Measurements from ENCODE around the gene HOXD10.

HOXD10 gene

DNA sequence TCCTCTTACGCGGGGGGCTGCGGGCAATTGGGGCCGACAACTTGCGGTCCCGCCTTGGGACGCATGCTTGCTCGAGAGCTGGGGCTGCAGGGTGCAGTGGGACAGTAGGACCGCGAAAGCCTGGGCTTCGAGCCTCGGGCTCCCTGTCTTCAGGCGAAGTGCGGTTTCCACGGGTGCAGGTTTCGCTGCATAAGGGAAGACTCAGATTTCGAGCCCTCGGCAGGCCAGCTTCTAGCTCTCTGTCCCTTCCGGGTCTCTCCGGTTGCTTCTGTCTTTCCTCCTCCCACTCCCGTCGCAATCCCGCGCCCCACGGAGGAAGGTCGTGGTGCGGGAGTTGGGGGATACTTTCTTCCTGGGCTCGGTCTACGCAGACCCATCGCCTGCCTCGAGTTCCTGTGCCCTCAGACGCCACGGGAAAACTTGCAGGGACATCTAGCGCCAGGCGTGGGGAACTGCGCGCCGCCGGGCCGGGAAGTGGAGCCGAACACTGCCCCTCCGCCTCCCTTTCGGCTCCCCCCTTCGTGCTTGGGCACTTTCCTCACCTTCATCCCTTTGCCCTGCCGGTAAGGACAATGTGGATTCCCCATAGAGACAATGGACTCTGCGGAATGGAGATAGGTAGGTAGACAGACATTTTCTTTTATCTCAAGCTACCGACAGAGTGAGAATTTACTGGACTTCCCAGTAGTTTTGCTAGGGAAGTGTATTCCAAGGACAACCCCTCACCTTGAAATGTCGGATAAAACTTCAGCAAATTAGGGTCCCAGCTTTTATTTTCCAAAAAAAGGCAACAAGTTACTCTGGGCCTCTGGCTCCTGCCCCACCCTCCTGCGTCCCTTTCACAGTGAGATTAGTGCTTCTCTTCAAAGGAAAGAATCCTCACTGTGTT, 28.3 kb upstream of the HOXD10 start:
- peak overlapping the region; percentile 53 for H3K4me3 Mint-ChIP-seq
- ATAC-seq (ENCODE audit: low read depth) = no peak
- H3K36me3 Mint-ChIP-seq = no peaks in the 10 kb centered on the region
- H3K9me3 Mint-ChIP-seq = peaks cover 1% of the 10 kb centered on the region
- peaks cover 40% of the 10 kb centered on the region for H3K27me3 Mint-ChIP-seq
- no peak overlapping the region for H3K27ac Mint-ChIP-seq
- H3K4me1 Mint-ChIP-seq = peaks cover 3% of the 10 kb centered on the region
- DNase-seq (ENCODE audit: low spot score in 2 of 2) = no peak

DNA sequence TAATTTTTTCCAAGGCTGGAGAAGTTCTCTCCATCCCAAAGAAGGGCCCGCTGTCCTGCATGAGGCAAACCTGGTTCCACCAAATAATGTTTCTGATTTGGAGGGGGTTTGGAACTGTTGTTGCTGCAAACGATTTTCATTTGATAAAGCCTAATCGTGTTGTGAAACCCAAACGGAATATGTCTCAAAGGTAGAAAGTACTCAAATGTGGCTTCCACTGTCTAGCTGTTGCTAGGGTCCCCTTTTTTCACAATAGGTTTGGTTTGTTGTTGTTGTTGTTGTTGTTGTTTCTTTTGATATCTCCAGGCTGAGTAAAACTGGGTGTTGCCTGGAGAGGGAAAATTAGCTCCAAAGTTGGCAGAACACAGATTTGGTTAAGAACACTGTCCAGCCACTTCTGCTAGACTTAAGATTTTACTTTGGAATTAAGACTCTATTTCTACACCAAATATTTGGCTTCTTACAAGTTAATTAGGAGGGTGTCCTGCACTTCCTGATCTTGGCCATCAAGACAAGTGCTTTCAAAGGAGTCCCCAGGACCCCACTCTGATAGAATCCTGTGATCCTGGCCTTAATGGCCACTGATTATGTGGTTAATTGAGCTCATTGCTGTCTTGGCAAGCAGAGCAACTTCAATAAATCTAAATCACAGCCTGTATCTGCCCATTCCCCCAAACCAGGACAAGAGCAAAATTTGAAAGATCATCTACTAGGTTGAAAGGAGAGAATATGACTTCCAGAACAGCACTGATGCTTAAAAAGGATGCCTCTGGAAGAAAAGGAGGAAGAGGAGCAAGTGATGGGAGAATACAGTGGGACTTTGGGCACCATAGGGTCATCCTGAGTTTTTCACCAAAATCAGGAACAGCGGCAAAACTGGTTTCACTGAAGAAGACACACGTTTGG, 27.4 kb upstream of the HOXD10 start:
- Mint-ChIP-seq H3K4me1 (peaks cover 3% of the 10 kb centered on the region), H3K4me3 (no peak overlapping the region), H3K9me3 (peaks cover 4% of the 10 kb centered on the region), H3K27me3 (peaks cover 44% of the 10 kb centered on the region), H3K27ac (no peak overlapping the region), H3K36me3 (no peaks in the 10 kb centered on the region)
- ATAC-seq (ENCODE audit: low read depth) (no peak), DNase-seq (ENCODE audit: low spot score in 2 of 2) (no peak)

DNA sequence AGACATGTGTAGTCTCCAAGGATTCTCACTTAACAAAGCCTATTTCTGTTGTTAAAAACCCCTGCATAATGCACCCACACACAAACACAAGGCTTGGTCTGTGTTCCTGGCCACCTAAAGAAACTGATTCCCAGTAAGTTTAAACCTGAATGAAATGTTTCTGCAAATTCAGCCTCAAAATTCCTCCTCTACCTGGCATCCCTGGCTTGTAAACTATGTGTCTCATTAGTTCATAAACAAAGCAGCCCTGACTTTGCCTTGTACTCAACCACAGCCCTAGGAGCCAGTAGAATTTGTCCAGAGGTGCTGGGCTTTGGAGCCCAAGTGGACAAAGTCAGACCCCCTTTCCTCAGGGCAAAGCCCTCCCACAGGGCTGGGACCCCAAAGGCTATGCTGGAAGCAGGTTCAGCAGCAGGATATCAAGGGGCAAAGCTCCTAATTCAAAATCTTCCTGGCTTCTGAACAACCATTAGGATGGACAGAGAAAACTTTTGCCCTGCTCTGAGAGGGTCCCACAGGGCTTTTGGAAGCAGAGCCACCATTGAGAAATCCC, 26.7 kb upstream of the HOXD10 start:
- ATAC-seq (ENCODE audit: low read depth) (no peak), DNase-seq (ENCODE audit: low spot score in 2 of 2) (no peak)
- Mint-ChIP-seq H3K36me3 (no peaks in the 10 kb centered on the region), H3K4me3 (no peak overlapping the region), H3K9me3 (peaks cover 4% of the 10 kb centered on the region), H3K4me1 (peaks cover 3% of the 10 kb centered on the region), H3K27ac (no peak overlapping the region), H3K27me3 (peaks cover 46% of the 10 kb centered on the region)

DNA sequence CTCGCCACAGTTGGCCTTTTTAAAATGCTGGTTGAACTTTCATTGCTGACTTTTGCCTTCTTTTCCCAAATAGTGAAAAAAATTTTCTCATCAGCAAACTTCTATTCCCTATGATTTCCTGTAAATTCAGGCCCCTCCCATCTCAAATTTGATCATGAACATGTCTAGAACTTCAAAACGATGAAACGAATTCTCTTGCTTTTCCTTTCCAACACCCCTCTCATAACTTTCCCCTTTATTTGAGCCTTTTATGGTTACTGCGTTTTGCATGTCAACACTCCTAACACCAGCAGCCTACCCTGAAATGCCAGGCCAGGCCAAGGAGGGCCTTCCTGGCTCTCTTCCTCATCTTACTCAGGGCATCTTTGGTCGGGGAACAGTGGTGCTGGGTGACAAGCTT, 25.7 kb upstream of the HOXD10 start:
- Mint-ChIP-seq H3K9me3 (peaks cover 3% of the 10 kb centered on the region), H3K4me1 (peaks cover 3% of the 10 kb centered on the region), H3K27ac (no peak overlapping the region), H3K36me3 (no peaks in the 10 kb centered on the region), H3K4me3 (no peak overlapping the region), H3K27me3 (peaks cover 48% of the 10 kb centered on the region)
- ATAC-seq (ENCODE audit: low read depth) = no peak
- no peak for DNase-seq (ENCODE audit: low spot score in 2 of 2)

DNA sequence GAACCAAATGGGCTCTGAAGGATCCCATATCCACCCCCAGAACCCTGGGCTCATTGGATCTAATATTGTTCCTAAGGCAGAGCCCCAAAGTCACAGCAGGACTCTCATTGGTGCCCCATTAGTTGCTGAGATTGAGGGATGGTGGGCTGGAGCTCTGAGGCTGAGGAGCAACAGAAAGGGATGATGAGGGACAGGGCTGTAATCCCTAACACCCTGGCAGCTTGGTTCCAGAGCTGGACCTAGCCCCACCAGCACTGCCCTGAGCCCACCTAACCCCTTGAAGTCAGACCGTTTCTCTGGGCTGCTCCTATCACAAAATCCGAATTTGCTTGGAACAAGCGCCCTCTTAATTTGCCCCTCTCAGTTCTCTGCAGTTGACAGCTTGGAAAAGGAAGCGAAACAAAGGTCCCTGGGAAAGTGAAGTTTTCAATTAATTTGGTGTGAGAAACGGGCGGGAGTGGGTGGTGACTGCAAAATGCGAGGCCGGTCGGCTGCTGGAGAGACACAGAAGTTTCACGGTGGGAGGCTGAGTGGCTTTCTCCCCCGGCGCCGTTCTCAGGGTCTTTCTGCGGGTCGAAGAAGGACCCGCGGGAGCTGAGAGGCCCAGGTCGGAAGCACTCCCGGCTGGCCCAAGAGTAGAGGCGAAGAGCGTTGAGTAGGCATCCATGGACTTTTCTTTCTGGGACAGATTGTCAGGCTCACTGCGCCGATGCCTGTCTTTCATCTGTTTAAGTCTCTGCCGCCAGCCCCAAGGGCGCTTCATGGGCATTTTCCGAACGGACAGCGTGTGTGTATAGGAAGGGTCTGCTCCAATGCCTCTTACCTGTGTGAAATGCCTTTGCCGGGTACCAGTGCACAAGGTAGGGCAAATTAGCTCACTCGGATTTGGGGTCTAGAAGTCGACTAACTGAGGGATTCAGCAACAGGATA, 25.0 kb upstream of the HOXD10 start:
- no peak for ATAC-seq (ENCODE audit: low read depth)
- Mint-ChIP-seq H3K4me1 (peaks cover 4% of the 10 kb centered on the region), H3K27ac (peak overlapping the region; percentile 47), H3K36me3 (no peaks in the 10 kb centered on the region), H3K9me3 (peaks cover 3% of the 10 kb centered on the region), H3K4me3 (no peak overlapping the region), H3K27me3 (peaks cover 46% of the 10 kb centered on the region)
- DNase-seq (ENCODE audit: low spot score in 2 of 2) = no peak

DNA sequence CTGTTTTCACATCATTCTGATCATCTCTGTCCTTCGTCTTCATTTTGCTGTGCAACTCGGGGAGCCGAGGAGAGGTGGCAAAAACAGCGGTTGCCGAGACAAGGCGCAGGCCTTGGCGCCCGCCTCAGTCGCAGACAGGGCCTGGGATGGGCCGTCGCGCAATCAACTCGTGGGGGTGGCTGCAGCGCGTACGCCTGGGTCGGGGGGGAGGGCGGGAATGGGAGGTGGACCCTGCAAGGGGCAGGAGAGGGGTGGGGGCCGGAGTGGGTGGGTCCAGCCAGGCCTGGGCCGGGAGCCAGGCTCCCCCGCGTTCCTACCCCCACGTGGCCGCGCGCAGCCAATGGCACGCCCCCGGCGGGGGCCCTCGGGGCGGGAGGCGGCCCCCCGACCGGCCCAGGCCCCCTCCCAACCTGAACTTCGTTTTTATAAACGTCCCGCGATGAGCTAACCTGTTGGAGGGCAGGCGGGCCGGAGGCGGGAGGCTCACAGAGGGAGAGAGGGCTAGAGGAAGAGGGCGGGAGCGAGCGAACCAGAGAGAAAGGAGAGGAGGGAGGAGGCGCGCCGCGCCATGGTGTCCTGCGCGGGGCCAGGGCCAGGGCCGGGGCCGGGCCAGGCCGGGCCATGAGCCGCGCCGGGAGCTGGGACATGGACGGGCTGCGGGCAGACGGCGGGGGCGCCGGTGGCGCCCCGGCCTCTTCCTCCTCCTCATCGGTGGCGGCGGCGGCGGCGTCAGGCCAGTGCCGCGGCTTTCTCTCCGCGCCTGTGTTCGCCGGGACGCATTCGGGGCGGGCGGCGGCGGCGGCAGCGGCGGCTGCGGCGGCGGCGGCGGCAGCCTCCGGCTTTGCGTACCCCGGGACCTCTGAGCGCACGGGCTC, 24.1 kb upstream of the HOXD10 start, which contains the start of gene HOXD13:
TSS of gene HOXD13 (plus strand) at position 452 of the 875 bp plus-strand sequence. CDS start at position 622, 170 bp downstream.
- peaks cover 10% of the 10 kb centered on the region for H3K4me1 Mint-ChIP-seq
- no peak within 1 kb of the TSS for H3K4me3 Mint-ChIP-seq
- ATAC-seq (ENCODE audit: low read depth) = no peak
- no peak for DNase-seq (ENCODE audit: low spot score in 2 of 2)
- H3K27ac Mint-ChIP-seq = peak within 1 kb of the TSS; percentile 64
- peaks cover 47% of the 10 kb centered on the region for H3K27me3 Mint-ChIP-seq
- no peaks in the 10 kb centered on the region for H3K36me3 Mint-ChIP-seq
- peaks cover 3% of the 10 kb centered on the region for H3K9me3 Mint-ChIP-seq

DNA sequence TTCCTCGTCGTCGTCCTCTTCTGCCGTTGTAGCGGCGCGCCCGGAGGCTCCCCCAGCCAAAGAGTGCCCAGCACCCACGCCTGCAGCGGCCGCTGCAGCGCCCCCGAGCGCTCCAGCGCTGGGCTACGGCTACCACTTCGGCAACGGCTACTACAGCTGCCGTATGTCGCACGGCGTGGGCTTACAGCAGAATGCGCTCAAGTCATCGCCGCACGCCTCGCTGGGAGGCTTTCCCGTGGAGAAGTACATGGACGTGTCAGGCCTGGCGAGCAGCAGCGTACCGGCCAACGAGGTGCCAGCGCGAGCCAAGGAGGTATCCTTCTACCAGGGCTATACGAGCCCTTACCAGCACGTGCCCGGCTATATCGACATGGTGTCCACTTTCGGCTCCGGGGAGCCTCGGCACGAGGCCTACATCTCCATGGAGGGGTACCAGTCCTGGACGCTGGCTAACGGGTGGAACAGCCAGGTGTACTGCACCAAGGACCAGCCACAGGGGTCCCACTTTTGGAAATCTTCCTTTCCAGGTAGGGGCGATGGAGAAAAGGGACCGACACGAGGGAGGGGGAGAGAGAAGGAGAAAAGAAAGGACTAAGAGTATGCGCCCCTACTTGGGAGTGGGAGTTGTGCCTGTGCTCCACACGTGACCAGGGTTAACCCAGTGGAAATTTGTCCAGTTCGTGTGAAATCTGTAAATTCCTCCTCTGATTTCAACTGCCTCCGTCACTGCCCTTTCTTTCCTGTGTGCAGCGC, 23.3 kb upstream of the HOXD10 start:
- H3K9me3 Mint-ChIP-seq = peaks cover 3% of the 10 kb centered on the region
- peaks cover 49% of the 10 kb centered on the region for H3K27me3 Mint-ChIP-seq
- no peak overlapping the region for H3K4me3 Mint-ChIP-seq
- no peak for DNase-seq (ENCODE audit: low spot score in 2 of 2)
- H3K36me3 Mint-ChIP-seq = no peaks in the 10 kb centered on the region
- H3K27ac Mint-ChIP-seq = peak overlapping the region; percentile 64
- peaks cover 12% of the 10 kb centered on the region for H3K4me1 Mint-ChIP-seq
- no peak for ATAC-seq (ENCODE audit: low read depth)

DNA sequence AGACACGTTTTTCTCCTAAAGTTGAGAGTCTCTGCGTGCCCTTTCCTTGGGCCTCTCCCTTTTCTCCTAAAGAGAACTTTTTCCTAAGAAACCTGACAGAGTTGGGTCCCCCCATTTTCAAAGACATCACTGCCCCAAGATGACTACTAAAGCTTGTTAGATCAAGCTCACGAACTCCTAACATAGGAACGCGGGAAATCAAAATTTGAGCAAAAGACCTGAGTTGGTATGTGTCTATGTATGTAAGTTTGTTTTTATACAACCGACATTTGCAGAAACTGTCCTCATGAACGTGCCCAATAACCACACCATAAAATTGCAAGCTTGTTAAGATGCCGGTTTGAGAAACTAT, 22.7 kb upstream of the HOXD10 start:
- Mint-ChIP-seq H3K4me3 (no peak overlapping the region), H3K27me3 (peaks cover 46% of the 10 kb centered on the region), H3K4me1 (peaks cover 11% of the 10 kb centered on the region), H3K36me3 (no peaks in the 10 kb centered on the region), H3K9me3 (peaks cover 3% of the 10 kb centered on the region), H3K27ac (peak overlapping the region; percentile 64)
- ATAC-seq (ENCODE audit: low read depth) (no peak), DNase-seq (ENCODE audit: low spot score in 2 of 2) (no peak)

DNA sequence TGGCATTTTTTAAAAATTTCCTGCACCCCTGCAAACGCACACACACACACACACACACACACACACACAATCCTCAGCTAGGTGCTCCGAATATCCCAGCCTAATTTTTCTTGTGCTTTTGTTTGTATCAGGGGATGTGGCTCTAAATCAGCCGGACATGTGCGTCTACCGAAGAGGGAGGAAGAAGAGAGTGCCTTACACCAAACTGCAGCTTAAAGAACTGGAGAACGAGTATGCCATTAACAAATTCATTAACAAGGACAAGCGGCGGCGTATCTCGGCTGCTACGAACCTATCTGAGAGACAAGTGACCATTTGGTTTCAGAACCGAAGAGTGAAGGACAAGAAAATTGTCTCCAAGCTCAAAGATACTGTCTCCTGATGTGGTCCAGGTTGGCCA, 22.2 kb upstream of the HOXD10 start:
- no peak overlapping the region for H3K4me3 Mint-ChIP-seq
- peaks cover 11% of the 10 kb centered on the region for H3K4me1 Mint-ChIP-seq
- H3K36me3 Mint-ChIP-seq = no peaks in the 10 kb centered on the region
- DNase-seq (ENCODE audit: low spot score in 2 of 2) = no peak
- ATAC-seq (ENCODE audit: low read depth) = no peak
- H3K27ac Mint-ChIP-seq = no peak overlapping the region
- H3K9me3 Mint-ChIP-seq = peaks cover 3% of the 10 kb centered on the region
- H3K27me3 Mint-ChIP-seq = peaks cover 47% of the 10 kb centered on the region

DNA sequence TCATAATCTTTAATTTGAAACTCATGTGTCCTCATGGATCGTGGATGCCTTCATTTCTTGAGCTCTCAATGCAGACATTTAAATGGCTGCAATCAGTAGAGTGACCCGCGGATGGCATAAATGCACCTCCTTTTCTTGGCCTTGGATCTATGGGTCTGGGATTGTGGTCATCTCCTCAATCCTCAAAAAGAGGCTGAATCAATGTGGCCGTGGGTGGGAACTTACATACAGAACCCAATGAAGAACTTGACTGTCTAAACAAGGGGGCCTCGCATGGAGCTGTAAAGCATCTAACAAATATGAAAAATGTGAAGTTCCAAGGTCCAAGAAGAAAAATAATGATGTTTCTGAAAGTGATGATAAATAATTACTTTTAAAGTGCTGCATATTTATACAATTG, 21.2 kb upstream of the HOXD10 start:
- no peaks in the 10 kb centered on the region for H3K36me3 Mint-ChIP-seq
- H3K9me3 Mint-ChIP-seq = peaks cover 3% of the 10 kb centered on the region
- H3K4me3 Mint-ChIP-seq = no peak overlapping the region
- peaks cover 11% of the 10 kb centered on the region for H3K4me1 Mint-ChIP-seq
- no peak overlapping the region for H3K27ac Mint-ChIP-seq
- no peak for ATAC-seq (ENCODE audit: low read depth)
- no peak for DNase-seq (ENCODE audit: low spot score in 2 of 2)
- peaks cover 44% of the 10 kb centered on the region for H3K27me3 Mint-ChIP-seq

DNA sequence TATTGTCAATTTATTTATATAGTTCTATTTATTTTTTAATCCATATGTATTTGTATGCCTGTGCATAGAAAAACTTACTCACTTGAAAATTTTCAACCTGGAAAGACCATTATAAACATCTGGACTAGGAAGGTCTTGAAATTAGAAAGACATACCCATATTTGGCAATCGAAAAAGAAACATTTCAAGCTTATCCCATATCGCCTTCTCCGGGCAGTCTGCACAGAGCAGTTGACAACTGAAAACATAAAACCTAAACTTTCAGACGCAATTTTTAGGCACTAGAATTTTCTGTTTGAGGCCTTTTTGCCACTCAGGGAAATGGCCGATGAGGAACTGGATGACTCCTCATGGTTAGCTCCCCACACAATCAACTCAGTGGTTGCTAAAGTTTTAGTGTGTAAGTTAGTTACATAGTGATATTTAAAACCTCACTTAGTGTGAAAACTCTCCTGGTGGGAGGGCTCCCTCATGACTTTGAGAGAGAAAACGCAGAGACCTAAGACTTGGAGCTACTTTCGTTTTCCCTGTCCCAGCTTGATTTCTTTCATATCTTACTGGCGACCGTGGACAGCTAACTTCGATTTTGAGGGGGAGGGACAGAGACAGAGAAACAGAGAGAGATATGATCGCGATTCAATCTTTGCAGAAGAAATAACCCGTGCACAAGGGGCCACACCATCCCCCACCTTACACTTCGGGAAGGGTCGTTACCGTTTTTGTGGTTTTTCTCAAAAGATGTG, 20.2 kb upstream of the HOXD10 start:
- no peak for ATAC-seq (ENCODE audit: low read depth)
- Mint-ChIP-seq H3K36me3 (no peaks in the 10 kb centered on the region), H3K4me3 (peak overlapping the region; percentile 72)

More for the DNA sequence above, 20.2 kb upstream of the HOXD10 start:
- peak overlapping the region; percentile 53 for H3K27ac Mint-ChIP-seq
- H3K4me1 Mint-ChIP-seq = peaks cover 11% of the 10 kb centered on the region
- peaks cover 3% of the 10 kb centered on the region for H3K9me3 Mint-ChIP-seq
- DNase-seq (ENCODE audit: low spot score in 2 of 2) = no peak
- peaks cover 38% of the 10 kb centered on the region for H3K27me3 Mint-ChIP-seq

Data from memory B cell (primary cell).